Measurements from ENCODE around the gene GRID1.

- TF ChIP-seq CTCF (IDR thresholded peaks at IDR 0.05) (no peak), POLR2A (IDR thresholded peaks at IDR 0.05) (no peak)
These were observed 70.8 kb downstream of the GRID1 start for GRCh38 chr10:86295791-86296190.

Measured in Peyer's patch (tissue), 4 donors.